WTC11 (cell line): ENCODE results near the gene ZCCHC14. TPM values are rescaled to one million over a fixed set of nuclear protein-coding genes. Genes with fewer than 3 reads are reported as not detected.

Experiments
- ATAC-seq: fragments of 200-7000 bp; cut with Tn5 transposase; 2 replicates; pipeline ENCODE4 v1.10.0; 2021; ENCODE audit warnings: mild to moderate bottlenecking, moderate library complexity
- CTCF ChIA-PET: fragments of 300-600 bp; sonication (Branson Sonifier 250); formaldehyde crosslinking; loops from one replicate; lab custom pipeline; 2021; ENCODE audit warnings: antibody characterized with exemption; lab: Charles Lee
- POLR2A ChIA-PET: fragments of 350-600 bp; sonication (Branson Sonifier 250); formaldehyde crosslinking; loops from one replicate; lab custom pipeline; 2021; ENCODE audit warnings: antibody characterized with exemption; lab: Charles Lee
- DNase-seq: peaks from one replicate; pipeline ENCODE4 v3.0.0; 2021; ENCODE audit warnings: low spot score
- H3K27ac Mint-ChIP-seq: 2 replicates; pipeline ENCODE4 v1.8.0; 2021; ENCODE audit warnings: mixed read lengths
- H3K27me3 Mint-ChIP-seq: 2 replicates; pipeline ENCODE4 v1.8.0; 2021; ENCODE audit warnings: low read depth, mild to moderate bottlenecking, moderate library complexity, mixed read lengths
- H3K36me3 Mint-ChIP-seq: 2 replicates; pipeline ENCODE4 v1.8.0; 2021; ENCODE audit warnings: mixed read lengths
- H3K4me1 Mint-ChIP-seq: 2 replicates; pipeline ENCODE4 v1.8.0; 2022; ENCODE audit warnings: mixed read lengths
- H3K4me3 Mint-ChIP-seq: 2 replicates; pipeline ENCODE4 v1.8.0; 2021; ENCODE audit warnings: mild to moderate bottlenecking, moderate library complexity, mixed read lengths
- H3K9me3 Mint-ChIP-seq: 2 replicates; pipeline ENCODE4 v1.8.0; 2021; ENCODE audit warnings: mixed read lengths
- ARID4B ChIP-seq: sonication (generic); formaldehyde crosslinking; IDR thresholded peaks from 2 replicates; pipeline ENCODE4 v1.8.0; 2023; ENCODE audit warnings: missing genetic modification reagents, mild to moderate bottlenecking, borderline replicate concordance
- ATF3 ChIP-seq: sonication (generic); formaldehyde crosslinking; conservative IDR thresholded peaks from 2 replicates; pipeline ENCODE4 v1.8.1; 2022; ENCODE audit warnings: mild to moderate bottlenecking, missing genetic modification reagents
- CREB1 ChIP-seq: sonication (generic); formaldehyde crosslinking; IDR thresholded peaks from 2 replicates; pipeline ENCODE4 v1.8.0; 2023; ENCODE audit warnings: mild to moderate bottlenecking, missing genetic modification reagents
- CTCF ChIP-seq: fragments of 200-600 bp; IDR thresholded peaks from 2 replicates; pipeline ENCODE4 v1.8.0; 2022; ENCODE audit warnings: antibody characterized with exemption
- E2F4 ChIP-seq: sonication (generic); formaldehyde crosslinking; IDR thresholded peaks from 2 replicates; pipeline ENCODE4 v1.8.1; 2022; ENCODE audit warnings: low read depth, mild to moderate bottlenecking, moderate library complexity, missing genetic modification reagents, borderline replicate concordance
- E2F5 ChIP-seq: sonication (generic); formaldehyde crosslinking; IDR thresholded peaks from 2 replicates; pipeline ENCODE4 v1.8.1; 2022; ENCODE audit warnings: mild to moderate bottlenecking, moderate library complexity, missing genetic modification reagents
- ERG ChIP-seq: fragments of 250-450 bp; sonication (Bioruptor Pico); IDR thresholded peaks from 2 replicates; pipeline ENCODE4 v1.8.0; 2021; ENCODE audit warnings: mild to moderate bottlenecking
- FOXP1 ChIP-seq: sonication (generic); formaldehyde crosslinking; IDR thresholded peaks from 2 replicates; pipeline ENCODE4 v1.8.0; 2022; ENCODE audit warnings: missing genetic modification reagents, mild to moderate bottlenecking, moderate library complexity, borderline replicate concordance
- GTF2I ChIP-seq: fragments of 250-450 bp; sonication (Bioruptor Pico); conservative IDR thresholded peaks from 2 replicates; pipeline ENCODE4 v1.4.0; 2021; ENCODE audit warnings: mild to moderate bottlenecking
- NR1H2 ChIP-seq: sonication (generic); formaldehyde crosslinking; IDR thresholded peaks from 2 replicates; pipeline ENCODE4 v1.9.0; 2021; ENCODE audit warnings: mild to moderate bottlenecking, moderate library complexity, missing genetic modification reagents
- RELA ChIP-seq: sonication (generic); formaldehyde crosslinking; IDR thresholded peaks from 2 replicates; pipeline ENCODE4 v1.8.1; 2022; ENCODE audit warnings: missing genetic modification reagents, mild to moderate bottlenecking, borderline replicate concordance
- SMAD4 ChIP-seq: sonication (generic); formaldehyde crosslinking; IDR thresholded peaks from 2 replicates; pipeline ENCODE4 v1.8.0; 2022; ENCODE audit warnings: mild to moderate bottlenecking, missing genetic modification reagents
- SOX15 ChIP-seq: fragments of 250-450 bp; sonication (Bioruptor Pico); IDR thresholded peaks from 2 replicates; pipeline ENCODE4 v1.9.0; 2021; ENCODE audit warnings: mild to moderate bottlenecking
- TEAD1 ChIP-seq: sonication (generic); formaldehyde crosslinking; IDR thresholded peaks from 2 replicates; pipeline ENCODE4 v1.8.0; 2022; ENCODE audit warnings: mild to moderate bottlenecking, missing genetic modification reagents
- USF1 ChIP-seq: sonication (generic); formaldehyde crosslinking; IDR thresholded peaks from 2 replicates; pipeline ENCODE4 v1.8.0; 2022; ENCODE audit warnings: mild to moderate bottlenecking, missing genetic modification reagents
- ZBTB43 ChIP-seq: sonication (generic); formaldehyde crosslinking; IDR thresholded peaks from 2 replicates; pipeline ENCODE4 v1.8.1; 2023; ENCODE audit warnings: mild to moderate bottlenecking, missing genetic modification reagents
- ZNF121 ChIP-seq: sonication (generic); formaldehyde crosslinking; IDR thresholded peaks from 2 replicates; pipeline ENCODE4 v1.8.0; 2023; ENCODE audit warnings: missing genetic modification reagents
- ZNF396 ChIP-seq: fragments of 250-450 bp; sonication (Bioruptor Pico); IDR thresholded peaks from 2 replicates; pipeline ENCODE4 v1.8.0; 2021; ENCODE audit warnings: mild to moderate bottlenecking, moderate library complexity, borderline replicate concordance
- ZNF423 ChIP-seq: fragments of 250-450 bp; sonication (Bioruptor Pico); IDR thresholded peaks from 2 replicates; pipeline ENCODE4 v2.1.2; 2022; ENCODE audit warnings: mild to moderate bottlenecking, moderate library complexity
- total RNA-seq: library from RNA; stranded (reverse); gene quantifications from 3 replicates; pipeline ENCODE4 v1.2.3, GENCODE V29; 2021
- TF ChIP-seq, protein P1 (sequence below): sonication (generic); formaldehyde crosslinking; IDR thresholded peaks from 2 replicates; pipeline ENCODE4 v1.8.0; 2022; ENCODE audit warnings: mild to moderate bottlenecking, missing genetic modification reagents

The ZCCHC14 gene
- total RNA-seq, 1 experiment from 2014 or later: 33.8 TPM

DNA sequence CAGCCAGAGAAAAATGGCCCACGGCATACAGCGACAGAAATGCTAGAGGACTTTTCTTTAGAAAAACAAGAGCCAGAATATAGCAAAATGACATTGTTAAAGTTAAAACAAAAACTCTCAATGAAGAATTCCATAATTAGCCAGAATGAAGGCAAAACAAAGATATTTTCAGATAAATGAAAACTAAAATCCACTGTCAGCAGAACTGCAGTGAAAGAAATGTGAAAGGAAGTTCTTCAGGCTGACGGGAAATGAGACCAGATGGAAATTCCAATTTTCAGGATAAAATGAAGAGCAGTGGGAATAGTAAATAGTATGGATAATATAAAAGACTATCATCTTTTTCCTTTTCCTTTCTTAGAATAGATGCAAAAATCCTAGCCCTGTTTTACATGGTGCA is 38.4 kb downstream of the ZCCHC14 start:
- TF ChIP-seq ZNF121 (CRISPR knock-in tag): no peak
- no peak for TF ChIP-seq USF1 (CRISPR knock-in tag)
- TF ChIP-seq CREB1 (CRISPR knock-in tag): no peak
- TF ChIP-seq, protein P1, sequence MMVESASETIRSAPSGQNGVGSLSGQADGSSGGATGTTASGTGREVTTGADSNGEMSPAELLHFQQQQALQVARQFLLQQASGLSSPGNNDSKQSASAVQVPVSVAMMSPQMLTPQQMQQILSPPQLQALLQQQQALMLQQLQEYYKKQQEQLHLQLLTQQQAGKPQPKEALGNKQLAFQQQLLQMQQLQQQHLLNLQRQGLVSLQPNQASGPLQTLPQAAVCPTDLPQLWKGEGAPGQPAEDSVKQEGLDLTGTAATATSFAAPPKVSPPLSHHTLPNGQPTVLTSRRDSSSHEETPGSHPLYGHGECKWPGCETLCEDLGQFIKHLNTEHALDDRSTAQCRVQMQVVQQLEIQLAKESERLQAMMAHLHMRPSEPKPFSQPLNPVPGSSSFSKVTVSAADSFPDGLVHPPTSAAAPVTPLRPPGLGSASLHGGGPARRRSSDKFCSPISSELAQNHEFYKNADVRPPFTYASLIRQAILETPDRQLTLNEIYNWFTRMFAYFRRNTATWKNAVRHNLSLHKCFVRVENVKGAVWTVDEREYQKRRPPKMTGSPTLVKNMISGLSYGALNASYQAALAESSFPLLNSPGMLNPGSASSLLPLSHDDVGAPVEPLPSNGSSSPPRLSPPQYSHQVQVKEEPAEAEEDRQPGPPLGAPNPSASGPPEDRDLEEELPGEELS (CRISPR knock-in tag): no peak
- TF ChIP-seq ATF3 (CRISPR knock-in tag): no peak
- TF ChIP-seq E2F4 (CRISPR knock-in tag): no peak
- TF ChIP-seq ERG: no peak
- no peak for TF ChIP-seq NR1H2 (CRISPR knock-in tag)
- TF ChIP-seq RELA (CRISPR knock-in tag): no peak
- TF ChIP-seq TEAD1 (CRISPR knock-in tag): no peak
- no peak for TF ChIP-seq GTF2I (CRISPR knock-in tag)
- no peak for TF ChIP-seq SMAD4 (CRISPR knock-in tag)
- no peak for TF ChIP-seq ZBTB43 (CRISPR knock-in tag)
- TF ChIP-seq ARID4B: no peak
- TF ChIP-seq CTCF: no peak
- no peak for TF ChIP-seq E2F5 (CRISPR knock-in tag)
- TF ChIP-seq SOX15 (CRISPR knock-in tag): no peak
- TF ChIP-seq ZNF396 (CRISPR knock-in tag): no peak
- TF ChIP-seq ZNF423: no peak
- no peak for TF ChIP-seq FOXP1 (CRISPR knock-in tag)
- DNase-seq (no peak), ATAC-seq (no peak)
- ChIA-PET CTCF (interaction anchor here (1.0 kb wide), 1 partner anchor 117 kb away, joined by 3 read pairs; no protein-coding TSS in a partner anchor), POLR2A (interaction anchor here (0.6 kb wide), 1 partner anchor 78 kb away, joined by 4 read pairs; no protein-coding TSS in a partner anchor)
- Mint-ChIP-seq H3K27ac (no peak overlapping the region), H3K4me3 (no peak overlapping the region), H3K9me3 (no peaks in the 10 kb centered on the region), H3K27me3 (no peaks in the 10 kb centered on the region), H3K36me3 (peaks cover 43% of the 10 kb centered on the region), H3K4me1 (no peaks in the 10 kb centered on the region)
